H1 (cell line): ENCODE measurements around the gene TP73.

Experiments
- POLR2A ChIP-seq, 2 experiments: IDR thresholded peaks; 1 replicate in 1 of 2; 2 replicates in 1 of 2; pipeline ENCODE4 v1.6.1; 2011; ENCODE audit warnings: low read depth in 2 of 2, low read length in 2 of 2, mild to moderate bottlenecking in 2 of 2; ENCODE audit errors: control extremely low read depth in 1 of 2
- RFX5 ChIP-seq: IDR thresholded peaks from 2 replicates; pipeline ENCODE4 v1.6.1; 2011; ENCODE audit warnings: low read depth, low read length, improper control_type of control experiment, borderline replicate concordance

DNA sequence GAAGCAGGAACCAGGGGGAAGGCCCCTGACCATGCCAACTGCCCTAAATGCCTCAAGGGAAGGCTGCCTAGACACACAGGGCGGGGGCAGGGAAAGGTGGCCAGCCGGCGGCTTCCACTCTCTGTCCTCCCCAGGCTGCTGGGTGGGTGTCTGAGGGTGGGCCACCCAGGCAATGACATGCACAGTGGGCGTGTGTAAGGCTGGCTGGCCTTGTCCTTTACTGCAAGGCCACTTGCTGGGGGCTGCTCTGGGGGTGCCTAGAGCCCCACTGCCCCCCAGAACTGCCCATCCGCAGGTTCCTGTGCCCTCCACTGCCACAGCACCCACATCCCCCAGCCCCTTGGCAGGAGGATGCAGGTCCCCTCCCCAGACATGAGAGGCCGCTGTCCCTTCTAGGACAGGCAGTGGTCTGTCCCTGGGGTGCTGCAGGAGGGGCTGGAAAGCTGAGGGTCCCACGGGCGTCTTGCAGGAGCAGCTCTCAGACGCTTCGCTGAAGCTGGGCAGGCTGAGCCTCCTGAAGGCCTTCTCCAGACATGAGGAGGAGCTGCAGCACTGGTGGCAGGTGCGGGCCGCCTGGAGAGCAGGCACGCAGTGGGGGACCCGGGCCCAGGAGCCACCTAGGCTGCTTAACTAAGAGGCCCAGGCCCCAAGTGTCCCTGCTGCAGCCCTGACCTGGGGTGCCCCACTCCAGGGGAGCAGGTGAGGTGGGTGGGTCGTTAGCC, 110.0 kb downstream of the TP73 start:
- TF ChIP-seq POLR2A (IDR thresholded peaks at IDR 0.05; ENCODE audit: control extremely low read depth in 1 of 2, low read depth in 2 of 2, low read length in 2 of 2) (no peak), RFX5 (no peak)
